GM12878 (cell line): ENCODE data around the gene RASL11A. TPM values are rescaled to one million over a fixed set of nuclear protein-coding genes. Genes with fewer than 3 reads are reported as not detected.

Source experiments
- ATAC-seq: fragments of 200-7000 bp; cut with Tn5 transposase; 3 replicates; pipeline ENCODE4 v1.9.1; 2020; ENCODE audit warnings: mild to moderate bottlenecking, moderate library complexity
- BruUV-seq: library from RNA; stranded (reverse); fragments of 400-500 nt; replicated peaks from 2 replicates; lab custom pipeline; 2021; lab: Mats Ljungman, UMichigan
- CTCF ChIA-PET: fragments of 300-600 bp; sonication (Branson Sonifier 250); formaldehyde crosslinking; extraction: SDS; loops from one replicate; lab custom pipeline; 2021; ENCODE audit warnings: inconsistent platforms; lab: Yijun Ruan, JAX
- POLR2A ChIA-PET: fragments of 350-600 bp; formaldehyde crosslinking; extraction: SDS; loops from one replicate; lab custom pipeline; 2021; ENCODE audit warnings: inconsistent platforms; lab: Charles Lee
- RAD21 ChIA-PET: fragments of 300-600 bp; sonication (Branson Sonifier 250); formaldehyde crosslinking; loops from one replicate; lab custom pipeline; 2023; ENCODE audit warnings: antibody characterized with exemption; ENCODE audit not compliant: unreplicated experiment; lab: Charles Lee
- SMC1A ChIA-PET: fragments of 300-600 bp; sonication (Branson Sonifier 250); formaldehyde crosslinking; loops from one replicate; lab custom pipeline; 2023; ENCODE audit not compliant: unreplicated experiment, uncharacterized antibody; lab: Charles Lee
- DNase-seq: peaks from one replicate; pipeline ENCODE4 v3.0.0-alpha.2; 2011; ENCODE audit warnings: low read depth, low spot score
- FAIRE-seq: peaks from 3 replicates; lab custom pipeline; 2011; peaks lifted over from hg19 to GRCh38; lab: Jason Lieb, UNC
- H2AFZ ChIP-seq: 2 replicates; pipeline ENCODE4 v1.6.0; 2011; ENCODE audit warnings: low read depth, low read length, control low read depth; ENCODE audit not compliant: control insufficient read depth
- H3K27ac ChIP-seq: 2 replicates; pipeline ENCODE4 v1.5.1; 2011; ENCODE audit warnings: control low read depth; ENCODE audit not compliant: control insufficient read depth, insufficient read depth
- H3K27me3 ChIP-seq, 2 experiments: replicated peaks in 1 of 2; 2 replicates each; pipeline versions ENCODE4 v1.6.0 to v1.6.1; 2011; ENCODE audit warnings: low read length in 1 of 2; ENCODE audit not compliant: control insufficient read depth in 2 of 2, insufficient read depth in 2 of 2
- H3K36me3 ChIP-seq, 2 experiments: 2 replicates each; pipeline ENCODE4 v1.5.1; 2011; ENCODE audit warnings: low read length in 1 of 2; ENCODE audit not compliant: control insufficient read depth in 2 of 2, insufficient read depth in 2 of 2
- H3K4me1 ChIP-seq: 2 replicates; pipeline ENCODE4 v1.6.1; 2011; ENCODE audit warnings: mild to moderate bottlenecking, low read length, moderate library complexity, mixed read lengths; ENCODE audit not compliant: control insufficient read depth, insufficient read depth
- H3K4me2 ChIP-seq: 2 replicates; pipeline ENCODE4 v1.6.0; 2011; ENCODE audit warnings: control low read depth; ENCODE audit not compliant: control insufficient read depth, insufficient read depth
- H3K4me3 ChIP-seq: fragments of 200-600 bp; sonication (generic); 2 replicates; pipeline ENCODE4 v1.5.1; 2016
- H3K79me2 ChIP-seq: 2 replicates; pipeline ENCODE4 v1.6.0; 2011; ENCODE audit warnings: low read length; ENCODE audit not compliant: control insufficient read depth, insufficient read depth
- H3K9ac ChIP-seq: 2 replicates; pipeline ENCODE4 v1.8.0; 2011; ENCODE audit warnings: low read length, control low read depth, mixed read lengths; ENCODE audit not compliant: control insufficient read depth, insufficient read depth
- H3K9me3 ChIP-seq: replicated peaks from 3 replicates; pipeline ENCODE4 v1.5.1; 2011; ENCODE audit warnings: mild to moderate bottlenecking, low read length; ENCODE audit not compliant: control insufficient read depth, insufficient read depth
- H4K20me1 ChIP-seq: 2 replicates; pipeline ENCODE4 v1.6.0; 2011; ENCODE audit not compliant: control insufficient read depth, insufficient read depth
- EP300 ChIP-seq, 2 experiments: fragments of 150-350 bp in 1 of 2; IDR thresholded peaks; 2 replicates each; pipeline ENCODE4 v1.6.1; 2011 to 2012; ENCODE audit warnings: low read depth in 2 of 2, low read length in 2 of 2, borderline replicate concordance in 1 of 2, improper control_type of control experiment in 1 of 2, inconsistent platforms in 1 of 2; ENCODE audit not compliant: control insufficient read depth in 1 of 2
- FOXK2 ChIP-seq: fragments of 450-650 bp; IDR thresholded peaks from 2 replicates; pipeline ENCODE4 v1.6.1; 2017; ENCODE audit warnings: mild to moderate bottlenecking, moderate library complexity
- HDGF ChIP-seq: fragments of 450-650 bp; IDR thresholded peaks from 2 replicates; pipeline ENCODE4 v1.6.1; 2016; ENCODE audit warnings: antibody characterized with exemption
- JUNB ChIP-seq: IDR thresholded peaks from 2 replicates; pipeline ENCODE4 v1.6.1; 2016; ENCODE audit warnings: antibody characterized with exemption, mild to moderate bottlenecking
- MYB ChIP-seq: fragments of 150-350 bp; IDR thresholded peaks from 2 replicates; pipeline ENCODE4 v1.6.1; 2014; ENCODE audit warnings: mild to moderate bottlenecking, low read depth, low read length, borderline replicate concordance
- NR2C1 ChIP-seq: fragments of 450-650 bp; IDR thresholded peaks from 2 replicates; pipeline ENCODE4 v1.6.1; 2017; ENCODE audit warnings: antibody characterized with exemption, mild to moderate bottlenecking, moderate library complexity
- PML ChIP-seq: IDR thresholded peaks from 2 replicates; pipeline ENCODE4 v1.6.1; 2012; ENCODE audit warnings: low read length, inconsistent platforms
- RB1 ChIP-seq: fragments of 450-650 bp; formaldehyde crosslinking; IDR thresholded peaks from 2 replicates; pipeline ENCODE4 v1.6.1; 2017; ENCODE audit warnings: mild to moderate bottlenecking, borderline replicate concordance
- RELA ChIP-seq: fragments of 450-650 bp; IDR thresholded peaks from 2 replicates; pipeline ENCODE4 v1.8.0; 2014; ENCODE audit warnings: borderline replicate concordance; ENCODE audit not compliant: partially characterized antibody
- RUNX3 ChIP-seq: IDR thresholded peaks from 2 replicates; pipeline ENCODE4 v1.6.1; 2012; ENCODE audit warnings: low read length, inconsistent platforms
- TBL1XR1 ChIP-seq: IDR thresholded peaks from 2 replicates; pipeline ENCODE4 v1.6.1; 2012; ENCODE audit warnings: low read depth, low read length, improper control_type of control experiment
- ZNF24 ChIP-seq: fragments of 450-650 bp; IDR thresholded peaks from 2 replicates; pipeline ENCODE4 v1.6.1; 2017; ENCODE audit warnings: antibody characterized with exemption, mild to moderate bottlenecking
- ZNF384 ChIP-seq: IDR thresholded peaks from 2 replicates; pipeline ENCODE4 v1.6.1; 2012; ENCODE audit warnings: low read depth, mild to moderate bottlenecking, low read length, improper control_type of control experiment, borderline replicate concordance
- WGBS: methylation state at CpG from one replicate; pipeline ENCODE4 v1.1.6; 2016; ENCODE audit warnings: low lambda C conversion rate; ENCODE audit not compliant: insufficient replicate concordance, insufficient coverage; ENCODE audit errors: missing lambda C conversion rate; 5-methylcytosine and 5-hydroxymethylcytosine counted together
- in situ Hi-C: fragments of 300-500 bp; cut with MboI; formaldehyde crosslinking; loops from 9 replicates; pipeline ENCODE4 v1.14.3; 2018; ENCODE audit warnings: mixed read lengths
- intact Hi-C: fragments of 100-400 bp; cut with micrococcal nuclease; formaldehyde crosslinking; loops from one replicate; pipeline ENCODE4 v1.14.2; 2022; ENCODE audit not compliant: unreplicated experiment
- polyA plus RNA-seq, 11 experiments: library from polyadenylated mRNA; depleted of rRNA in 4 of 11; unstranded in 6 of 11; stranded (reverse) in 5 of 11; fragments of >200 nt; fragmentation: Nextera tagmentation in 4 of 11; fragmentation: Illumina TruSeq in 1 of 11; extraction: Ambion mirVana in 4 of 11; extraction: Trizol in 1 of 11; gene quantifications; 1 replicate in 1 of 11; 2 replicates in 10 of 11; pipeline versions ENCODE4 v1.2.1 to v1.2.3, GENCODE V29; 2011 to 2016; ENCODE audit warnings: inconsistent platforms in 2 of 11, missing spikeins in 2 of 11, low read depth in 1 of 11
- total RNA-seq, 4 experiments: library from RNA; depleted of rRNA in 3 of 4; stranded (reverse); fragments of >200 nt in 3 of 4; fragmentation: Illumina TruSeq in 1 of 4; extraction: Trizol in 1 of 4; gene quantifications; 2 replicates each; pipeline versions ENCODE4 v1.2.1 to v1.2.3, GENCODE V29; 2013 to 2021
- TF ChIP-seq, protein P1 (sequence below): fragments of 450-650 bp; IDR thresholded peaks from 2 replicates; pipeline ENCODE4 v1.6.1; 2014; ENCODE audit warnings: mild to moderate bottlenecking
- TF ChIP-seq, protein P2 (sequence below): IDR thresholded peaks from 2 replicates; pipeline ENCODE4 v1.6.1; 2012; ENCODE audit warnings: low read length, inconsistent platforms
- TF ChIP-seq, protein P3 (sequence below): IDR thresholded peaks from 2 replicates; pipeline ENCODE4 v1.6.1; 2012; ENCODE audit warnings: improper control_type of control experiment, low read depth, low read length; ENCODE audit not compliant: insufficient replicate concordance
- TF ChIP-seq, protein P4 (sequence below): fragments of 150-350 bp; IDR thresholded peaks from 2 replicates; pipeline ENCODE4 v1.6.1; 2014; ENCODE audit warnings: mild to moderate bottlenecking, low read depth, low read length

Gene RASL11A
- total and polyA plus RNA-seq, 10 of the 15 experiments (the other 5 are each of a cell fraction or from before 2014, with no cell fraction given), result 0.04 to 1.3 (median 0.41) TPM; not detected in 1

DNA sequence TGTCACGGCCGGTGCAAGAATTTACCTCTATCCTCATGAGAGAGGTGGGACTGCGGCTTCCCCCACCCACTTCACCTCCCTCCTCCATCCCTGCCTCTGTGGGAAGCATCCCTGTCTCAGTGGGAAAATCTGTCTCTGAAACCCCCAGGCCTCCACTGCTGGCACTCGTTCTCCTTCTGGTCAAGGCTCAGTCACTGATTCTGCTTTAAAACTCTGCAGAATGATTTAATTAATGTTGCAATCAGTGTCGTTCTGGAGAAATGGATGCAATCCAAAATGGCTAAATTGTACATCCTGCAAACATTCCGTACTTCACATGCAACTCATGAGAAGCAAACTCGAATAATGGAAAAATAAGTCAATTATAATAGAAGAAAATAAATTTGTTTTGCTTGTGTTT is 5.6 kb downstream of the RASL11A start:
- no peak overlapping the region for H3K4me2 ChIP-seq
- no peaks in the 10 kb centered on the region for H4K20me1 ChIP-seq
- no peak overlapping the region for H3K27ac ChIP-seq
- H3K36me3 ChIP-seq, result no peaks in the 10 kb centered on the region
- ChIA-PET POLR2A (no interaction called here), SMC1A (no interaction called here), RAD21 (interaction anchor here (1.5 kb wide), 1 partner anchor 291 kb away, joined by 6 read pairs; no protein-coding TSS in a partner anchor), CTCF (interaction anchor here (2.2 kb wide), 1 partner anchor 8 kb away, joined by 5 read pairs; no protein-coding TSS in a partner anchor)
- H2AFZ ChIP-seq, result no peak overlapping the region
- no peaks in the 10 kb centered on the region for H3K9me3 ChIP-seq
- in situ Hi-C loops, result no loop called here
- no peak overlapping the region for H3K9ac ChIP-seq
- H3K79me2 ChIP-seq, result no peaks in the 10 kb centered on the region
- no TSS peak for BruUV-seq
- H3K27me3 ChIP-seq, result no peaks in the 10 kb centered on the region; a peak in 1 of 4 replicates
- intact Hi-C loops, result no loop called here
- WGBS, result 40% methylated on average over 7 of the region's 7 CpGs
- FAIRE-seq (no peak), DNase-seq (no peak), ATAC-seq (no peak)
- H3K4me1 ChIP-seq, result no peaks in the 10 kb centered on the region
- no peak overlapping the region for H3K4me3 ChIP-seq
- TF ChIP-seq PML (no peak), JUNB (no peak), ZNF384 (no peak), MYB (no peak), HDGF (no peak), RELA (no peak), RB1 (no peak), RUNX3 (no peak), EP300 (IDR thresholded peaks at IDR 0.05; ENCODE audit: borderline replicate concordance in 1 of 2, control insufficient read depth in 1 of 2, low read depth in 2 of 2, low read length in 2 of 2) (no peak), FOXK2 (no peak), NR2C1 (no peak), TBL1XR1 (no peak), ZNF24 (no peak)
- TF ChIP-seq, protein P1, sequence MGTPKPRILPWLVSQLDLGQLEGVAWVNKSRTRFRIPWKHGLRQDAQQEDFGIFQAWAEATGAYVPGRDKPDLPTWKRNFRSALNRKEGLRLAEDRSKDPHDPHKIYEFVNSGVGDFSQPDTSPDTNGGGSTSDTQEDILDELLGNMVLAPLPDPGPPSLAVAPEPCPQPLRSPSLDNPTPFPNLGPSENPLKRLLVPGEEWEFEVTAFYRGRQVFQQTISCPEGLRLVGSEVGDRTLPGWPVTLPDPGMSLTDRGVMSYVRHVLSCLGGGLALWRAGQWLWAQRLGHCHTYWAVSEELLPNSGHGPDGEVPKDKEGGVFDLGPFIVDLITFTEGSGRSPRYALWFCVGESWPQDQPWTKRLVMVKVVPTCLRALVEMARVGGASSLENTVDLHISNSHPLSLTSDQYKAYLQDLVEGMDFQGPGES, result no peak
- TF ChIP-seq, protein P2, sequence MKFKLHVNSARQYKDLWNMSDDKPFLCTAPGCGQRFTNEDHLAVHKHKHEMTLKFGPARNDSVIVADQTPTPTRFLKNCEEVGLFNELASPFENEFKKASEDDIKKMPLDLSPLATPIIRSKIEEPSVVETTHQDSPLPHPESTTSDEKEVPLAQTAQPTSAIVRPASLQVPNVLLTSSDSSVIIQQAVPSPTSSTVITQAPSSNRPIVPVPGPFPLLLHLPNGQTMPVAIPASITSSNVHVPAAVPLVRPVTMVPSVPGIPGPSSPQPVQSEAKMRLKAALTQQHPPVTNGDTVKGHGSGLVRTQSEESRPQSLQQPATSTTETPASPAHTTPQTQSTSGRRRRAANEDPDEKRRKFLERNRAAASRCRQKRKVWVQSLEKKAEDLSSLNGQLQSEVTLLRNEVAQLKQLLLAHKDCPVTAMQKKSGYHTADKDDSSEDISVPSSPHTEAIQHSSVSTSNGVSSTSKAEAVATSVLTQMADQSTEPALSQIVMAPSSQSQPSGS, result no peak
- TF ChIP-seq, protein P3, sequence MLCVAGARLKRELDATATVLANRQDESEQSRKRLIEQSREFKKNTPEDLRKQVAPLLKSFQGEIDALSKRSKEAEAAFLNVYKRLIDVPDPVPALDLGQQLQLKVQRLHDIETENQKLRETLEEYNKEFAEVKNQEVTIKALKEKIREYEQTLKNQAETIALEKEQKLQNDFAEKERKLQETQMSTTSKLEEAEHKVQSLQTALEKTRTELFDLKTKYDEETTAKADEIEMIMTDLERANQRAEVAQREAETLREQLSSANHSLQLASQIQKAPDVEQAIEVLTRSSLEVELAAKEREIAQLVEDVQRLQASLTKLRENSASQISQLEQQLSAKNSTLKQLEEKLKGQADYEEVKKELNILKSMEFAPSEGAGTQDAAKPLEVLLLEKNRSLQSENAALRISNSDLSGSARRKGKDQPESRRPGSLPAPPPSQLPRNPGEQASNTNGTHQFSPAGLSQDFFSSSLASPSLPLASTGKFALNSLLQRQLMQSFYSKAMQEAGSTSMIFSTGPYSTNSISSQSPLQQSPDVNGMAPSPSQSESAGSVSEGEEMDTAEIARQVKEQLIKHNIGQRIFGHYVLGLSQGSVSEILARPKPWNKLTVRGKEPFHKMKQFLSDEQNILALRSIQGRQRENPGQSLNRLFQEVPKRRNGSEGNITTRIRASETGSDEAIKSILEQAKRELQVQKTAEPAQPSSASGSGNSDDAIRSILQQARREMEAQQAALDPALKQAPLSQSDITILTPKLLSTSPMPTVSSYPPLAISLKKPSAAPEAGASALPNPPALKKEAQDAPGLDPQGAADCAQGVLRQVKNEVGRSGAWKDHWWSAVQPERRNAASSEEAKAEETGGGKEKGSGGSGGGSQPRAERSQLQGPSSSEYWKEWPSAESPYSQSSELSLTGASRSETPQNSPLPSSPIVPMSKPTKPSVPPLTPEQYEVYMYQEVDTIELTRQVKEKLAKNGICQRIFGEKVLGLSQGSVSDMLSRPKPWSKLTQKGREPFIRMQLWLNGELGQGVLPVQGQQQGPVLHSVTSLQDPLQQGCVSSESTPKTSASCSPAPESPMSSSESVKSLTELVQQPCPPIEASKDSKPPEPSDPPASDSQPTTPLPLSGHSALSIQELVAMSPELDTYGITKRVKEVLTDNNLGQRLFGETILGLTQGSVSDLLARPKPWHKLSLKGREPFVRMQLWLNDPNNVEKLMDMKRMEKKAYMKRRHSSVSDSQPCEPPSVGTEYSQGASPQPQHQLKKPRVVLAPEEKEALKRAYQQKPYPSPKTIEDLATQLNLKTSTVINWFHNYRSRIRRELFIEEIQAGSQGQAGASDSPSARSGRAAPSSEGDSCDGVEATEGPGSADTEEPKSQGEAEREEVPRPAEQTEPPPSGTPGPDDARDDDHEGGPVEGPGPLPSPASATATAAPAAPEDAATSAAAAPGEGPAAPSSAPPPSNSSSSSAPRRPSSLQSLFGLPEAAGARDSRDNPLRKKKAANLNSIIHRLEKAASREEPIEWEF, result no peak
- TF ChIP-seq, protein P4, sequence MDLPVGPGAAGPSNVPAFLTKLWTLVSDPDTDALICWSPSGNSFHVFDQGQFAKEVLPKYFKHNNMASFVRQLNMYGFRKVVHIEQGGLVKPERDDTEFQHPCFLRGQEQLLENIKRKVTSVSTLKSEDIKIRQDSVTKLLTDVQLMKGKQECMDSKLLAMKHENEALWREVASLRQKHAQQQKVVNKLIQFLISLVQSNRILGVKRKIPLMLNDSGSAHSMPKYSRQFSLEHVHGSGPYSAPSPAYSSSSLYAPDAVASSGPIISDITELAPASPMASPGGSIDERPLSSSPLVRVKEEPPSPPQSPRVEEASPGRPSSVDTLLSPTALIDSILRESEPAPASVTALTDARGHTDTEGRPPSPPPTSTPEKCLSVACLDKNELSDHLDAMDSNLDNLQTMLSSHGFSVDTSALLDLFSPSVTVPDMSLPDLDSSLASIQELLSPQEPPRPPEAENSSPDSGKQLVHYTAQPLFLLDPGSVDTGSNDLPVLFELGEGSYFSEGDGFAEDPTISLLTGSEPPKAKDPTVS, result no peak
